Hypothalamus (tissue), 51 donors: ENCODE data around the gene CTNNA3.
"Not testable (repeated sequence)": the region's sequence is repeated elsewhere in the genome, so short reads cannot be mapped to it uniquely, and the experiment has no call there.

Source experiments
- DNase-seq, 51 donors: peaks; one replicate each; lab custom pipeline; 2025; lab: John Stamatoyannopoulos, UW

The CTNNA3 gene

GRCh38 chr10:67696029-67696428, at the start of gene CTNNA3:
CTNNA3 (minus strand) TSS chr10:67696195.
- no peak for DNase-seq

GRCh38 chr10:67735430-67735829, 39.4 kb upstream of the CTNNA3 start:
- no peak for DNase-seq

GRCh38 chr10:67733511-67733910, 37.5 kb upstream of the CTNNA3 start:
- DNase-seq = no peak

- no peak for DNase-seq
These were observed 29.6 kb upstream of the CTNNA3 start for GRCh38 chr10:67725567-67725966.

GRCh38 chr10:67723601-67724000, 27.6 kb upstream of the CTNNA3 start:
- DNase-seq = no peak

GRCh38 chr10:67722113-67722512, 26.1 kb upstream of the CTNNA3 start:
- DNase-seq = no peak

GRCh38 chr10:67716455-67716854, 20.5 kb upstream of the CTNNA3 start:
- not testable (repeated sequence) for DNase-seq

- no peak for DNase-seq
These were observed 9.9 kb upstream of the CTNNA3 start for GRCh38 chr10:67705921-67706320.

- DNase-seq = not testable (repeated sequence)
These were observed 3.7 kb upstream of the CTNNA3 start for GRCh38 chr10:67699613-67700270.

- DNase-seq = no peak
These were observed 2.2 kb upstream of the CTNNA3 start for GRCh38 chr10:67698164-67698563.

- peak in 12 of 51 donors; percentile 1 to 58 (median 6) for DNase-seq
These were observed 1.7 kb upstream of the CTNNA3 start for GRCh38 chr10:67697724-67698131.

GRCh38 chr10:67696679-67697078, 684 bp upstream of the CTNNA3 start:
- no peak for DNase-seq

- DNase-seq = peak in 2 of 51 donors; percentile 0 to 25
These were observed 440 bp downstream of the CTNNA3 start for GRCh38 chr10:67695555-67695954.

GRCh38 chr10:67691861-67692260, 4.1 kb downstream of the CTNNA3 start:
- not testable (repeated sequence) for DNase-seq

- DNase-seq = not testable (repeated sequence)
These were observed 5.5 kb downstream of the CTNNA3 start for GRCh38 chr10:67690540-67690939.

GRCh38 chr10:67684140-67684539, 11.9 kb downstream of the CTNNA3 start:
- DNase-seq = not testable (repeated sequence)

GRCh38 chr10:67678335-67678974, 17.5 kb downstream of the CTNNA3 start:
- DNase-seq = no peak

GRCh38 chr10:67676208-67676825, 19.7 kb downstream of the CTNNA3 start:
- DNase-seq = peak in 3 of 51 donors; percentile 3 to 38 (median 5)

GRCh38 chr10:67670401-67670800, 25.6 kb downstream of the CTNNA3 start:
- DNase-seq = no peak

- DNase-seq = no peak
These were observed 26.0 kb downstream of the CTNNA3 start for GRCh38 chr10:67669978-67670377.

GRCh38 chr10:67668448-67668847, 27.5 kb downstream of the CTNNA3 start:
- DNase-seq = no peak

GRCh38 chr10:67667035-67667425, 29.0 kb downstream of the CTNNA3 start:
- DNase-seq = no peak
